Small intestine (tissue), 7 donors: Measurements from ENCODE around the gene TRIM67. TPM values are rescaled to one million over a fixed set of nuclear protein-coding genes. Genes with fewer than 3 reads are reported as not detected.

Source experiments
- DNase-seq, 2 donors: peaks; one replicate each; pipeline versions ENCODE4 v3.0.0 to v3.0.0-alpha.2; 2013
- FAIRE-seq: peaks from 2 replicates; lab custom pipeline; 2012; peaks lifted over from hg19 to GRCh38; lab: Jason Lieb, UNC
- H3K27ac ChIP-seq, 3 donors: one replicate each; pipeline ENCODE4 v1.5.1; 2013; ENCODE audit warnings: low read length in 2 of 3, mild to moderate bottlenecking in 2 of 3, control low read depth in 1 of 3, inconsistent platforms in 1 of 3, low read depth in 1 of 3, moderate library complexity in 1 of 3
- H3K27me3 ChIP-seq, 3 donors: one replicate each; pipeline ENCODE4 v1.6.1; 2013; ENCODE audit warnings: low read length in 3 of 3, inconsistent platforms in 1 of 3; ENCODE audit not compliant: control insufficient read depth in 3 of 3, insufficient read depth in 3 of 3
- H3K36me3 ChIP-seq, 3 donors: one replicate each; pipeline ENCODE4 v1.6.1; 2013; ENCODE audit warnings: low read length in 3 of 3, inconsistent platforms in 1 of 3, low read depth in 1 of 3, mild to moderate bottlenecking in 1 of 3, moderate library complexity in 1 of 3; ENCODE audit not compliant: control insufficient read depth in 3 of 3, insufficient read depth in 2 of 3
- H3K4me1 ChIP-seq, 3 donors: one replicate each; pipeline ENCODE4 v1.6.1; 2013; ENCODE audit warnings: low read length in 2 of 3, inconsistent platforms in 1 of 3, low read depth in 1 of 3, mild to moderate bottlenecking in 1 of 3, moderate library complexity in 1 of 3; ENCODE audit not compliant: control insufficient read depth in 3 of 3, insufficient read depth in 2 of 3
- H3K4me3 ChIP-seq, 3 donors: one replicate each; pipeline ENCODE4 v1.5.1; 2013; ENCODE audit warnings: low read length in 3 of 3, control low read depth in 1 of 3, inconsistent platforms in 1 of 3, low read depth in 1 of 3, mild to moderate bottlenecking in 1 of 3, moderate library complexity in 1 of 3
- H3K9me3 ChIP-seq, 2 donors: one replicate each; pipeline ENCODE4 v1.6.1; 2013; ENCODE audit warnings: low read depth in 1 of 2, low read length in 1 of 2; ENCODE audit not compliant: control insufficient read depth in 2 of 2, insufficient read depth in 1 of 2
- WGBS, 3 donors: extraction: QIAGEN DNeasy Blood & Tissue Kit; methylation state at CpG; one replicate each; pipeline ENCODE4 v1.1.7; 2013; 5-methylcytosine and 5-hydroxymethylcytosine counted together
- polyA plus RNA-seq, 4 donors: library from polyadenylated mRNA; stranded (reverse) in 3 of 4; unstranded in 1 of 4; fragments of 200-250 nt in 3 of 4; fragments of 120-200 nt in 1 of 4; gene quantifications; one replicate each; pipeline versions ENCODE4 v1.2.1 to v1.2.3, GENCODE V29; 2013
- donor health status: healthy with polysubstance abuse.
- donor health status: control.
- donor health status: control.
- donor health status: Bipolar disorder and iron deficiency.
- donor health status: healthy.

The TRIM67 gene
- polyA plus RNA-seq, 4 donors, result under 0.01 to 0.39 (median 0.21) TPM; not detected in 1

GRCh38 chr1:231217056-231217455 lies 55.2 kb downstream of the TRIM67 start:
- no peaks in the 10 kb centered on the region for H3K9me3 ChIP-seq
- peaks cover 0 to 19% (median 0%) of the 10 kb centered on the region in 3 donors for H3K4me1 ChIP-seq
- H3K27me3 ChIP-seq, result no peaks in the 10 kb centered on the region
- WGBS, 3 donors, result 84 to 88% (median 85%) methylated on average over 11 of the region's 11 CpGs
- peaks cover 0 to 2% (median 0%) of the 10 kb centered on the region in 3 donors for H3K36me3 ChIP-seq
- H3K4me3 ChIP-seq, result no peak overlapping the region
- no peak for DNase-seq
- no peak overlapping the region for H3K27ac ChIP-seq
- no peak for FAIRE-seq

DNA sequence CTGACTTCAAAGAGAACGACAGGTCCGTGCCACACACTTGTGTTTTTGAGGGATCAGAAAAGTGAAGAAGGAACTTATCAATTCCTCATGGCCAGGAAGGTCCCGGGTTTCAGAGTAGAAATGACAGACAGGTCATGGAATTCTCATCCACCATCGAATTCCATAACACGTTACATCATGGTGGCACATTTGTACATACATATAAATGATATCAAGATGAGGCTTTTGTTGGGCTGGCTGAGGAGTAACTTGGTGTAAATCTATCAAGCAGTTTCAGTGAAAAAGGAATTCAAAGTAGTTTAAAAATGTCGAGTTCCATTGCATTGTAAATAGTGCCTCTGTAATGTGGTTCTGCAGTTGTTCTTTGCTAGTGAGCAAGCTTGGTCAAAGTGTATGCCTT lies 56.2 kb downstream of the TRIM67 start:
- DNase-seq, result no peak
- no peak for FAIRE-seq
- H3K36me3 ChIP-seq, result peaks cover 0 to 10% (median 3%) of the 10 kb centered on the region in 3 donors
- no peak overlapping the region for H3K27ac ChIP-seq
- no peaks in the 10 kb centered on the region for H3K27me3 ChIP-seq
- WGBS, 3 donors, result 78 to 86% (median 81%) methylated on average over 6 of the region's 6 CpGs
- no peak overlapping the region for H3K4me3 ChIP-seq
- no peaks in the 10 kb centered on the region for H3K9me3 ChIP-seq
- peaks cover 0 to 13% (median 0%) of the 10 kb centered on the region in 3 donors for H3K4me1 ChIP-seq

- Histone ChIP-seq H3K36me3 (peaks cover 5 to 17% (median 7%) of the 10 kb centered on the region in 3 donors), H3K4me1 (peaks cover 0 to 13% (median 0%) of the 10 kb centered on the region in 3 donors), H3K27ac (no peak overlapping the region), H3K27me3 (no peaks in the 10 kb centered on the region), H3K4me3 (no peak overlapping the region), H3K9me3 (no peaks in the 10 kb centered on the region)
- peak in 1 of 2 donors; percentile 31 for DNase-seq
- 38 to 69% (median 51%) methylated on average over 10 of the region's 10 CpGs for WGBS, 3 donors
- no peak for FAIRE-seq
These were observed 57.9 kb downstream of the TRIM67 start for GRCh38 chr1:231219422-231220401.

GRCh38 chr1:231220801-231221200 lies 58.9 kb downstream of the TRIM67 start:
- no peaks in the 10 kb centered on the region for H3K27me3 ChIP-seq
- FAIRE-seq (no peak), DNase-seq (no peak)
- peaks cover 0 to 10% (median 0%) of the 10 kb centered on the region in 3 donors for H3K4me1 ChIP-seq
- H3K4me3 ChIP-seq, result no peak overlapping the region
- H3K9me3 ChIP-seq, result no peaks in the 10 kb centered on the region
- H3K36me3 ChIP-seq, result peaks cover 5 to 21% (median 12%) of the 10 kb centered on the region in 3 donors
- WGBS, 3 donors, result 88 to 92% (median 88%) methylated on average over 11 of the region's 11 CpGs
- H3K27ac ChIP-seq, result no peak overlapping the region

DNA sequence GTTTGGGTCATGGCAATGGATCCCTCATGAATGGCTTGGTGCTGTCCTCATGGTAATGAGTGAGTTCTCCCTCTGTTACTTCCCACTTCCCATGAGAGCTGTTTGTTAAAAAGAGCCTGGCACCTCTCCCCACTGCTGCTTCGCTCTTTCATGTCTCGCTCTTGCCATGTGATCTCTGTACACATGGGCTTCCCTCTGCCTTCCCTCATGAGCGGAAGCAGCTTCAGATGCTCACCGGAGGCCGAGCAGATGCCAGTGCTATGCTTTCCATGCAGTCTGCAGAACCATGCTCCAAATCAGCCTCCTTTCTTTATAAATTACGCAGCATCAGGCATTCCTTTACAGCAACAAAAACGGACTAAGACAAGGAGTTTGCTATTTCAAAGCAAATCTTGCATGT lies 64.3 kb downstream of the TRIM67 start:
- WGBS, 3 donors, result 94 to 97% (median 95%) methylated on average over 7 of the region's 7 CpGs
- Histone ChIP-seq H3K27ac (no peak overlapping the region), H3K4me3 (no peak overlapping the region), H3K4me1 (peaks cover 0 to 4% (median 0%) of the 10 kb centered on the region in 3 donors), H3K36me3 (peaks cover 14 to 53% (median 26%) of the 10 kb centered on the region in 3 donors), H3K27me3 (no peaks in the 10 kb centered on the region), H3K9me3 (no peaks in the 10 kb centered on the region)
- DNase-seq, result no peak
- no peak for FAIRE-seq

GRCh38 chr1:231231511-231231910 lies 69.7 kb downstream of the TRIM67 start:
- Histone ChIP-seq H3K27me3 (no peaks in the 10 kb centered on the region), H3K27ac (peak overlapping the region in 1 of 3 donors; percentile 81), H3K36me3 (peaks cover 3 to 35% (median 10%) of the 10 kb centered on the region in 3 donors), H3K4me1 (peaks cover 6 to 43% (median 11%) of the 10 kb centered on the region in 3 donors), H3K9me3 (no peaks in the 10 kb centered on the region), H3K4me3 (no peak overlapping the region)
- FAIRE-seq (no peak), DNase-seq (no peak)
- WGBS, 3 donors, result 88 to 91% (median 90%) methylated on average over 10 of the region's 10 CpGs

GRCh38 chr1:231232870-231233734 lies 71.2 kb downstream of the TRIM67 start:
- FAIRE-seq, result no peak
- no peaks in the 10 kb centered on the region for H3K27me3 ChIP-seq
- DNase-seq, result peak; percentile 80 to 88
- WGBS, 3 donors, result 13 to 72% (median 39%) methylated on average over 14 of the region's 14 CpGs
- H3K4me1 ChIP-seq, result peaks cover 6 to 49% (median 22%) of the 10 kb centered on the region in 3 donors
- no peaks in the 10 kb centered on the region for H3K9me3 ChIP-seq
- H3K27ac ChIP-seq, result peak overlapping the region; percentile 0 to 81 (median 65)
- peak overlapping the region in 1 of 3 donors; percentile 26 for H3K4me3 ChIP-seq
- peaks cover 7 to 39% (median 16%) of the 10 kb centered on the region in 3 donors for H3K36me3 ChIP-seq
